GM19467 (cell line): ENCODE measurements around the gene ALK.

Source experiments
- ATAC-seq: cut with Tn5 transposase; IDR thresholded peaks from one replicate; pipeline ENCODE4 v1.9.1; 2021; ENCODE audit warnings: mild to moderate bottlenecking, moderate library complexity; ENCODE audit not compliant: unreplicated experiment

The ALK gene

GRCh38 chr2:29723255-29724001, 198.0 kb downstream of the ALK start:
- peak; percentile 69 for ATAC-seq

DNA sequence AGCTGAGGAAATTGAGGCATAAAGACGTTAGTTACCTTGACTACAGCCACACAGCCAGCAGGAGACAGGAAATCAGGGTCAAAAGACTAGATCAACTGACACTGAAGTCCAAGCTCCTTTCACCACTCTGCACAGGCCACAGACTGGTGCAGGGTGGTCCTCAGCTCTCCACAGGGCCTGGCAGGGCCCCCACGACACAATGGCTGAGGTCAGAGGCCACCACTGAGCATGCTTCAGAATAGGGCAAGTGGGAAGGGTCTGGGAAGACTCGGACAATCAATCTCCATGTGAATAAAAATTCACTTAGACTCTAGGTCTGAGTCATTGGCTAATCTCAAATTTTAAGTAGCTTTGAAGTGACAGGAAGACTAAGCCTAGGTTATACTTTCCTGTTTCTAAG, 201.7 kb downstream of the ALK start:
- ATAC-seq = no peak

DNA sequence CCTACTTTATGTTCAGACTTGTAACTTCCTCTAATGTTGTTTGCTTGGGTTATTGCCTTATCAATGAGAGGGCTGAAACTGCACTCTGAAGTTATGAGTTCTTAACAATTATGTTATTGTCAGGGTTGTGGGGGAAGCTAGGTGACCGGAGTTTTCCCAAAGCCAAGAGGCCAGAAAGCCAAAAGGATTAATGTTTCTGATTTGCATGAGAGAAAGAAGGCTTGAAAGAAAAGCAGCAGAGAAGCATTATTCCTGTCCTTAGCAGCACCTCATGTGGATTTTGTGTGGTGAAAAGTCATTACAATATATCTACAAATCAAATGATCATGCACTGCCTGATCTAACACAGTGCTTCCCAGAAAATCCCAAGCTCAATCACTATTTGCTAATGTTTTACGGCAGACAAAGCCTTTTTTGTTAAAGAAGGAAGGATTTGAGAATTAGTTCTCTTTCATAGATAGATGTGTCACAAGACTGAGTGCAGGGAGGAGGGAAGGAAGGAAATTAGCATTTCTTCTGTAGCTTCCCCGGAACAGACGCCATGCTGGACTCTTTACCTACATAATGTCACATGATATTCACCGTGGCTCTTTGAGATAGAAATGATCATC, 203.2 kb downstream of the ALK start:
- ATAC-seq = no peak

- no peak for ATAC-seq
These were observed 205.7 kb downstream of the ALK start for GRCh38 chr2:29715655-29716054.

- no peak for ATAC-seq
These were observed 207.1 kb downstream of the ALK start for GRCh38 chr2:29714333-29714732.

DNA sequence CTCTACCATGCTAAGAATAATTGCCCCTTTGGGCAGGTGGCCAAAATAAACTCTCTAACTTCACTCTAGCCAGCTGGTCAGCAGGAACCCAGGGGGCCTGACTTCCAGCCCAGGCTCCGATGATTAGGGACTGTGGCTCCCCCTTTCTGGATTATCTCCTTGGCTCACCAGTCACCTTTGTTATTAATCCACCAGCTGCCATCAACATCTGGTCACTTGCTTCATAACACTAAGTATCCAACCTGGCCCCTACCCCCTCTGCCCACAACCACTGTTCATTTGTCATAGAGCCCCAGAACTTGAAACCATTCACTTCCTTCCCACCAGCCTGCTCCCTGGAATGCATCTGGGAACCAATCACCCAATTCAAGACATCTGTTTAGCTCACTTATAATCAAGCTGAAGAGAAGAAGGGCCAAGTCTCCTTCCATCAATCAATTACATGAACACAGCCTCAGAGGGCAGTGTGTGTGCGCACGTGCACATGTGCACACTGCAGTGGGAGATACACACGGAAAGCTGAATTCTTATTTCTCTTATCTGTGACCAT, 215.1 kb downstream of the ALK start:
- ATAC-seq = no peak

DNA sequence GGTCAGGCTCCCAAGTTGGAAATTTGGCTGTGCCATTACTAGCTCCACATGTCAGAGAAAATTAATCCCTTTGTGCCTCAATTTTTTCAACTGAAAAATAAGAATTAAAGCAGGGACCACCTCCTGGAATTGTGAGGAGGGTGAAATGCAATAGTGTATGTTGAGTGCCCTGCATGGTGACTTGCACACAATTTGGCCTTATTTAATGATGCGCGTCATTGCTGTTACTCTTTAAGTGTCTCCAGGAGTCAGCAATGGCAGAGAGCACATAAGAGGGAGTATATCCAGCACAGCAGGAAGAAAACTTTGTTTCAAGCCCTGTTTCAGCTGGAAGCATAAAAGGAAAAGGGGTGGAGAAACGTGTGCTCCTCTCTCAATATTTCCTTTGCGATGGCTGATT, 215.8 kb downstream of the ALK start:
- ATAC-seq = no peak

- no peak for ATAC-seq
These were observed 218.1 kb downstream of the ALK start for GRCh38 chr2:29703336-29703735.

DNA sequence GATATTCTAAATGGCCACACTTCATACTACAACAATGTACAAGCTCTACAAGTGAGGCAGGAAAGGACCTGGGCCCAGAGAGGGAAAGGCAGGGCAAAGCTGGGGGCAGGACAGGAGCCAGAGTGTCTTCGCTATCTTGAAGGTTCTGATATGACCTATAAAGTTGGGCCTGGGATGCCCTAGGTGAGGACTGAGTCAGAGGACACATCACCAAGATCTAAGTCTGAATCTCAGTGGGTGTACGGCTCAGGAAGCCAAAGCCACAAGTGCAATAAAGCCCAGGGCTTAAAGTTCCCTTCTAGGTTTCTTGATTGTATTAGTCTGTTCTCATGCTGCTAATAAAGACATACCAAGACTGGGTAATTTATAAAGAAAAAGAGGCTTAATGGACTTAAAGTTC, 219.1 kb downstream of the ALK start:
- no peak for ATAC-seq

- no peak for ATAC-seq
These were observed 220.8 kb downstream of the ALK start for GRCh38 chr2:29700560-29700959.

GRCh38 chr2:29699045-29699444, 222.3 kb downstream of the ALK start:
- no peak for ATAC-seq

GRCh38 chr2:29698216-29698615, 223.2 kb downstream of the ALK start:
- ATAC-seq = no peak

GRCh38 chr2:29697715-29698114, 223.7 kb downstream of the ALK start:
- ATAC-seq = no peak

- no peak for ATAC-seq
These were observed 224.2 kb downstream of the ALK start for GRCh38 chr2:29697181-29697580.

DNA sequence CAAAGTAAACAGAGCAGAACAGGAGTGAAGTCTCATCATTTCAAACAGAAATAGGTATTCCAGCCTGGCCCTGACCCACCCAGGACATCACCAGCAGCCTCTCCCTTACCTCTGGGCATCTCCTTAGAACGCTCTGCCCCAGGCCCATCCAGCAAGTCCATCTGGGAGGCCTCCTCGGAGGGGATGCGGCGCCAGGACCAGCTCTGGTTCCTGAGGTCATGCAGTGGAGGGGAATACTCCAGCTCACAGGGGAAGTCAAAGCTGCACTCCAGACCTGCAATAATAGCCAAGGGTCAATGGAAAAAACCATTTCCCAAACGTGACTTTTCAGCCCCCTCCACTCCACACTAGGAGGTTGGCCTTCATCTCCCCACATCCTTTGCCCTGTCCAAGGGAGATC, 226.6 kb downstream of the ALK start:
- ATAC-seq = no peak

GRCh38 chr2:29691391-29691950, 229.9 kb downstream of the ALK start:
- no peak for ATAC-seq

- ATAC-seq = no peak
These were observed 231.7 kb downstream of the ALK start for GRCh38 chr2:29689666-29690065.

- ATAC-seq = no peak
These were observed 233.0 kb downstream of the ALK start for GRCh38 chr2:29688429-29688828.

GRCh38 chr2:29687121-29687520, 234.3 kb downstream of the ALK start:
- ATAC-seq = no peak

DNA sequence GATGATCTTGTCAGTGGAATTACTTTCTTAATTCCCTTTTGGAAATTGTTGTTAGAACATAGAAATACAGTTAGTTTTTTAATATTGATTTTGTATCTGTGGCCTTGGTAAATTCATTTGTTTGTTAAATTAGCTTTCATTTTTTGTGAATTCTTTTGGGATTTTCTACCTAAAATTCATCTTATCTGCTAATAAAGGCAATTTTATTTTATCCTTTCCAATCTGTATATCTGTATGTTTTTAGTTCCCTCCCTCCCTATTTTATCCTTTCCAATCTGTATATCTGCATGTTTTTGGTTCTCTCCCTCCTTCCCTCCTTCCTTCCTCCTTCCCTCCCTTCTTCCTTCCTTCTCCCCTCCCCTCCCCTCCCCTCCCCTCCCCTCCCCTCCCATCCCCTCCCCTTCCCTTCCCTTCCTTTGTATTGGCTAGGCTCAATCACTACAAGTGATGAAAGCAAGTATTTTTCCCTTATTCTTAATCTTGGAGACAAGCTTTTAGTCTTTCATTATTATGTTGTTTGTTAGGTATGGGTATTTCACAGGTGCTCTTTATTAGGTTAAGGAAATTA, 244.4 kb downstream of the ALK start:
- no peak for ATAC-seq

- ATAC-seq = no peak
These were observed 256.8 kb downstream of the ALK start for GRCh38 chr2:29664578-29664977.

GRCh38 chr2:29663268-29663667, 258.1 kb downstream of the ALK start:
- no peak for ATAC-seq
